ENCODE measurements around the gene FASTKD2. TPM values are rescaled to one million over a fixed set of nuclear protein-coding genes. Genes with fewer than 3 reads are reported as not detected.

The FASTKD2 gene
- total and polyA plus RNA-seq, 2 donors (not counting 3 experiments of a cell fraction or from before 2014, with no cell fraction given) = 20.6 to 22.6 TPM

GRCh38 chr2:206824993-206825392 is 59.6 kb downstream of the FASTKD2 start:
- intact Hi-C loops (cut with micrococcal nuclease) (no loop called here), dilution Hi-C loops (cut with MboI; ENCODE audit: extremely low pct_ligation_motif_present, low sequenced_read_pairs) (no loop called here)
- H3K4me3 ChIP-seq (replicated peaks in 1 of 3; ENCODE audit: insufficient read depth in 1 of 3, low read depth in 1 of 3, low read length in 3 of 3) = no peak overlapping the region
- ChIA-PET CTCF (no interaction called here), POLR2A (no interaction called here)
- H3K4me1 ChIP-seq (ENCODE audit: control insufficient read depth, extremely low read depth, insufficient read depth, low read length) = no peaks in the 10 kb centered on the region
- H3K4me2 ChIP-seq (ENCODE audit: insufficient read depth, low read length) = no peak overlapping the region
- no peaks in the 10 kb centered on the region for H3K9me3 ChIP-seq (replicated peaks; ENCODE audit: control insufficient read depth, insufficient read depth, low read length)
- no peaks in the 10 kb centered on the region for H3K79me2 ChIP-seq (ENCODE audit: control insufficient read depth, insufficient read depth, low read length)
- no peak overlapping the region for H3K27ac ChIP-seq (ENCODE audit: insufficient read depth, low read depth, low read length)
- no peaks in the 10 kb centered on the region for H4K20me1 ChIP-seq (replicated peaks; ENCODE audit: control insufficient read depth, extremely low read depth, insufficient read depth, low read length)
- BruUV-seq (replicated peaks) = no TSS peak
- H3K9ac ChIP-seq (replicated peaks; ENCODE audit: extremely low read depth, insufficient read depth, low read length) = no peak overlapping the region
- no peak overlapping the region for H2AFZ ChIP-seq (ENCODE audit: low read depth, low read length)
- no peak for DNase-seq (ENCODE audit: low read depth, low spot score)
- TF ChIP-seq GATA2 (IDR thresholded peaks at IDR 0.05; ENCODE audit: insufficient read depth, insufficient read length, low read depth, low read length) (no peak), POLR2A (IDR thresholded peaks at IDR 0.05; ENCODE audit: low read depth, low read length) (no peak), MAX (IDR thresholded peaks at IDR 0.05; ENCODE audit: insufficient read depth, insufficient read length) (no peak), JUN (IDR thresholded peaks at IDR 0.05; ENCODE audit: borderline replicate concordance, insufficient read depth, insufficient read length, low read depth) (no peak), FOS (IDR thresholded peaks at IDR 0.05; ENCODE audit: borderline replicate concordance, insufficient read depth, low read length) (no peak), EZH2 (IDR thresholded peaks at IDR 0.05; ENCODE audit: borderline replicate concordance, low read depth, low read length, severe bottlenecking) (no peak), POLR2AphosphoS5 (IDR thresholded peaks at IDR 0.05; ENCODE audit: insufficient read depth, low read depth, low read length) (no peak), MYC (IDR thresholded peaks at IDR 0.05; ENCODE audit: low read depth, low read length) (no peak), CTCF (IDR thresholded peaks at IDR 0.05; ENCODE audit: extremely low read depth in 1 of 2, insufficient read depth in 1 of 2, low read depth in 1 of 2, low read length in 2 of 2) (no peak)
- no peaks in the 10 kb centered on the region for H3K36me3 ChIP-seq (ENCODE audit: control insufficient read depth in 2 of 2, extremely low read depth in 1 of 2, insufficient read depth in 2 of 2, low read length in 2 of 2)
- H3K27me3 ChIP-seq (ENCODE audit: control insufficient read depth in 2 of 2, insufficient read depth in 2 of 2, low read length in 2 of 2) = no peaks in the 10 kb centered on the region
- FAIRE-seq = no peak
- no peaks in the 10 kb centered on the region for H3K9me1 ChIP-seq (replicated peaks; ENCODE audit: control insufficient read depth, extremely low read depth, insufficient read depth, low read length)

Measured in endothelial cell of umbilical vein (primary cell).